Measurements from ENCODE around the gene FAM171A1.
A peak's percentile ranks its signal among the peaks of the same experiment; 100 is the strongest.

The FAM171A1 gene

GRCh38 chr10:15189133-15189885, 181.8 kb downstream of the FAM171A1 start:
- Histone ChIP-seq H3K79me2 (ENCODE audit: insufficient read depth, low read length) (no peaks in the 10 kb centered on the region), H3K9ac (ENCODE audit: low read depth, low read length, poor library complexity, severe bottlenecking) (no peak overlapping the region), H4K20me1 (ENCODE audit: insufficient read depth, low read length, poor library complexity, severe bottlenecking) (no peaks in the 10 kb centered on the region), H3K27me3 (ENCODE audit: insufficient read depth, low read length, poor library complexity, severe bottlenecking) (no peaks in the 10 kb centered on the region), H3K36me3 (ENCODE audit: insufficient read depth, low read length) (no peaks in the 10 kb centered on the region), H3K4me1 (ENCODE audit: insufficient read depth, low read length, poor library complexity, severe bottlenecking) (peaks cover 9% of the 10 kb centered on the region), H3K4me3 (ENCODE audit: low read length, poor library complexity, severe bottlenecking) (no peak overlapping the region), H3F3A (ENCODE audit: low read depth) (no peaks in the 10 kb centered on the region), H3K9me3 (ENCODE audit: insufficient read depth, low read depth, low read length) (no peaks in the 10 kb centered on the region), H3K9me2 (replicated peaks; ENCODE audit: low read depth, low read length) (no peaks in the 10 kb centered on the region), H3K4me2 (ENCODE audit: low read depth, low read length, poor library complexity, severe bottlenecking) (no peak overlapping the region), H2AFZ (ENCODE audit: low read length) (peak overlapping the region; percentile 65; the same call in 1 of the 2 replicates)
- TF ChIP-seq CTCF (conservative IDR thresholded peaks at IDR 0.05; ENCODE audit: low read length) = no peak
- no peak for TF ChIP-seq EZH2phosphoT487 (IDR thresholded peaks at IDR 0.05; ENCODE audit: borderline replicate concordance)

- no peak for TF ChIP-seq EZH2phosphoT487 (IDR thresholded peaks at IDR 0.05; ENCODE audit: borderline replicate concordance)
- no peak for TF ChIP-seq CTCF (conservative IDR thresholded peaks at IDR 0.05; ENCODE audit: low read length)
- Histone ChIP-seq H3K9ac (ENCODE audit: low read depth, low read length, poor library complexity, severe bottlenecking) (no peak overlapping the region), H3K4me3 (ENCODE audit: low read length, poor library complexity, severe bottlenecking) (no peak overlapping the region), H3K4me2 (ENCODE audit: low read depth, low read length, poor library complexity, severe bottlenecking) (no peak overlapping the region), H3K4me1 (ENCODE audit: insufficient read depth, low read length, poor library complexity, severe bottlenecking) (peaks cover 9% of the 10 kb centered on the region), H3K79me2 (ENCODE audit: insufficient read depth, low read length) (no peaks in the 10 kb centered on the region), H3K9me2 (replicated peaks; ENCODE audit: low read depth, low read length) (no peaks in the 10 kb centered on the region), H3K27me3 (ENCODE audit: insufficient read depth, low read length, poor library complexity, severe bottlenecking) (no peaks in the 10 kb centered on the region), H3K9me3 (ENCODE audit: insufficient read depth, low read depth, low read length) (no peaks in the 10 kb centered on the region), H3K36me3 (ENCODE audit: insufficient read depth, low read length) (no peaks in the 10 kb centered on the region), H4K20me1 (ENCODE audit: insufficient read depth, low read length, poor library complexity, severe bottlenecking) (no peaks in the 10 kb centered on the region), H3F3A (ENCODE audit: low read depth) (no peaks in the 10 kb centered on the region), H2AFZ (ENCODE audit: low read length) (peak overlapping the region; percentile 32)
Measured at GRCh38 chr10:15188603-15189002, 182.5 kb downstream of the FAM171A1 start.

- TF ChIP-seq EZH2phosphoT487 (IDR thresholded peaks at IDR 0.05; ENCODE audit: borderline replicate concordance) = no peak
- TF ChIP-seq CTCF (conservative IDR thresholded peaks at IDR 0.05; ENCODE audit: low read length) = no peak
- no peaks in the 10 kb centered on the region for H3K9me3 ChIP-seq (ENCODE audit: insufficient read depth, low read depth, low read length)
- no peak overlapping the region for H2AFZ ChIP-seq (ENCODE audit: low read length)
- H3K4me3 ChIP-seq (ENCODE audit: low read length, poor library complexity, severe bottlenecking) = no peak overlapping the region
- H4K20me1 ChIP-seq (ENCODE audit: insufficient read depth, low read length, poor library complexity, severe bottlenecking) = no peaks in the 10 kb centered on the region
- H3K9me2 ChIP-seq (replicated peaks; ENCODE audit: low read depth, low read length) = no peaks in the 10 kb centered on the region
- no peak overlapping the region for H3K9ac ChIP-seq (ENCODE audit: low read depth, low read length, poor library complexity, severe bottlenecking)
- no peaks in the 10 kb centered on the region for H3F3A ChIP-seq (ENCODE audit: low read depth)
- H3K27me3 ChIP-seq (ENCODE audit: insufficient read depth, low read length, poor library complexity, severe bottlenecking) = no peaks in the 10 kb centered on the region
- no peaks in the 10 kb centered on the region for H3K36me3 ChIP-seq (ENCODE audit: insufficient read depth, low read length)
- peaks cover 8% of the 10 kb centered on the region for H3K4me1 ChIP-seq (ENCODE audit: insufficient read depth, low read length, poor library complexity, severe bottlenecking)
- no peaks in the 10 kb centered on the region for H3K79me2 ChIP-seq (ENCODE audit: insufficient read depth, low read length)
- no peak overlapping the region for H3K4me2 ChIP-seq (ENCODE audit: low read depth, low read length, poor library complexity, severe bottlenecking)
Measured at GRCh38 chr10:15183689-15184481, 187.2 kb downstream of the FAM171A1 start.
